HG03378 (cell line): ENCODE measurements around the gene SPEF1.

ENCODE experiments used
- ATAC-seq: cut with Tn5 transposase; IDR thresholded peaks from one replicate; pipeline ENCODE4 v1.9.1; 2021; ENCODE audit warnings: mild to moderate bottlenecking, moderate library complexity; ENCODE audit not compliant: unreplicated experiment

Gene SPEF1

GRCh38 chr20:3751305-3751674 lies 30.0 kb downstream of the SPEF1 start:
- ATAC-seq, result no peak

- no peak for ATAC-seq
Observed at GRCh38 chr20:3749689-3750531, 31.3 kb downstream of the SPEF1 start.

GRCh38 chr20:3749087-3749688 lies 32.1 kb downstream of the SPEF1 start:
- ATAC-seq, result no peak

- no peak for ATAC-seq
Observed at GRCh38 chr20:3748073-3748472, 33.2 kb downstream of the SPEF1 start.

GRCh38 chr20:3747471-3747870 lies 33.8 kb downstream of the SPEF1 start:
- no peak for ATAC-seq

- ATAC-seq, result no peak
Observed at GRCh38 chr20:3745686-3746173, 35.5 kb downstream of the SPEF1 start.

GRCh38 chr20:3744806-3745685 lies 36.2 kb downstream of the SPEF1 start:
- ATAC-seq, result no peak

GRCh38 chr20:3744037-3744436 lies 37.2 kb downstream of the SPEF1 start:
- ATAC-seq, result no peak

GRCh38 chr20:3743251-3743650 lies 38.0 kb downstream of the SPEF1 start:
- no peak for ATAC-seq

- ATAC-seq, result no peak
Observed at GRCh38 chr20:3741836-3742458, 39.3 kb downstream of the SPEF1 start.

- no peak for ATAC-seq
Observed at GRCh38 chr20:3740615-3741301, 40.5 kb downstream of the SPEF1 start.

GRCh38 chr20:3739926-3740451 lies 41.3 kb downstream of the SPEF1 start:
- no peak for ATAC-seq

- no peak for ATAC-seq
Observed at GRCh38 chr20:3739054-3739925, 42.0 kb downstream of the SPEF1 start.

- no peak for ATAC-seq
Observed at GRCh38 chr20:3738111-3739053, 42.9 kb downstream of the SPEF1 start.

GRCh38 chr20:3735768-3736167 lies 45.5 kb downstream of the SPEF1 start:
- ATAC-seq, result no peak

- ATAC-seq, result no peak
Observed at GRCh38 chr20:3734111-3734843, 47.0 kb downstream of the SPEF1 start.
